H1 (cell line): Measurements from ENCODE around the gene PRKAR1B. TPM values are rescaled to one million over a fixed set of nuclear protein-coding genes. Genes with fewer than 3 reads are reported as not detected.

Experiments used
- NRF1 ChIP-seq: IDR thresholded peaks from 2 replicates; pipeline ENCODE4 v1.6.1; 2011; ENCODE audit warnings: mild to moderate bottlenecking, low read depth, low read length, improper control_type of control experiment
- PHF8 ChIP-seq: fragments of 200-600 bp; sonication (generic); conservative IDR thresholded peaks from 2 replicates; pipeline ENCODE4 v1.7.1; 2012; ENCODE audit warnings: low read depth, mild to moderate bottlenecking, inconsistent platforms, low read length, moderate library complexity
- SIN3A ChIP-seq, 2 experiments: IDR thresholded peaks in 1 of 2; conservative IDR thresholded peaks in 1 of 2; 2 replicates each; pipeline ENCODE4 v1.6.1; 2011 to 2012; ENCODE audit warnings: low read length in 2 of 2, improper control_type of control experiment in 1 of 2, low read depth in 1 of 2, mild to moderate bottlenecking in 1 of 2
- polyA plus RNA-seq, 7 experiments: library from polyadenylated mRNA; depleted of rRNA in 3 of 7; stranded (reverse) in 5 of 7; unstranded in 2 of 7; fragments of >200 nt in 5 of 7; fragments of 200-250 nt in 2 of 7; gene quantifications; 1 replicate in 5 of 7; 2 replicates in 1 of 7; 4 replicates in 1 of 7; pipeline versions ENCODE4 v1.2.1 to v1.2.3, GENCODE V29; 2011 to 2013; ENCODE audit warnings: missing spikeins in 2 of 7, mixed read lengths in 2 of 7
- total RNA-seq: library from RNA; stranded (reverse); fragmentation: NEBNext Ultra II Directional; extraction: Animal tissue kit (Norgen Biotek cat#: 25700); gene quantifications from 2 replicates; pipeline ENCODE4 v1.2.1, GENCODE V29; 2021

The PRKAR1B gene
- total and polyA plus RNA-seq, 2 of the 8 experiments (the other 6 are each of a cell fraction or from before 2014, with no cell fraction given) = 12.3 to 55.7 TPM

GRCh38 chr7:604001-604883 is 122.8 kb downstream of the PRKAR1B start (continued):
- TF ChIP-seq SIN3A (conservative IDR thresholded peaks at IDR 0.05 in 1 of 2, IDR thresholded peaks at IDR 0.05 in 1 of 2; ENCODE audit: low read depth in 1 of 2, low read length in 2 of 2) (no peak), NRF1 (no peak), PHF8 (no peak)
